ENCODE measurements around the gene MON1A.

GRCh38 chr3:49955636-49956035 is 26.0 kb upstream of the MON1A start:
- TF ChIP-seq CTCF (IDR thresholded peaks at IDR 0.05; ENCODE audit: low read depth, low read length, poor library complexity, severe bottlenecking) (no peak), EZH2phosphoT487 (IDR thresholded peaks at IDR 0.05; ENCODE audit: borderline replicate concordance, low read length) (no peak)
